Forelimb muscle (tissue), 1 donor: ENCODE data around the gene PARN. TPM values are rescaled to one million over a fixed set of nuclear protein-coding genes. Genes with fewer than 3 reads are reported as not detected.
"Not testable (repeated sequence)": the region's sequence is repeated elsewhere in the genome, so short reads cannot be mapped to it uniquely, and the experiment has no call there.

ENCODE experiments used
- DNase-seq: peaks from one replicate; pipeline ENCODE4 v3.0.0-alpha.2; 2013; ENCODE audit warnings: low read depth
- polyA plus RNA-seq: library from polyadenylated mRNA; unstranded; fragments of 120-200 nt; gene quantifications from one replicate; pipeline ENCODE4 v1.2.1, GENCODE V29; 2013; ENCODE audit not compliant: insufficient read length

Gene PARN
- polyA plus RNA-seq, 1 donor, result 15.1 TPM

DNA sequence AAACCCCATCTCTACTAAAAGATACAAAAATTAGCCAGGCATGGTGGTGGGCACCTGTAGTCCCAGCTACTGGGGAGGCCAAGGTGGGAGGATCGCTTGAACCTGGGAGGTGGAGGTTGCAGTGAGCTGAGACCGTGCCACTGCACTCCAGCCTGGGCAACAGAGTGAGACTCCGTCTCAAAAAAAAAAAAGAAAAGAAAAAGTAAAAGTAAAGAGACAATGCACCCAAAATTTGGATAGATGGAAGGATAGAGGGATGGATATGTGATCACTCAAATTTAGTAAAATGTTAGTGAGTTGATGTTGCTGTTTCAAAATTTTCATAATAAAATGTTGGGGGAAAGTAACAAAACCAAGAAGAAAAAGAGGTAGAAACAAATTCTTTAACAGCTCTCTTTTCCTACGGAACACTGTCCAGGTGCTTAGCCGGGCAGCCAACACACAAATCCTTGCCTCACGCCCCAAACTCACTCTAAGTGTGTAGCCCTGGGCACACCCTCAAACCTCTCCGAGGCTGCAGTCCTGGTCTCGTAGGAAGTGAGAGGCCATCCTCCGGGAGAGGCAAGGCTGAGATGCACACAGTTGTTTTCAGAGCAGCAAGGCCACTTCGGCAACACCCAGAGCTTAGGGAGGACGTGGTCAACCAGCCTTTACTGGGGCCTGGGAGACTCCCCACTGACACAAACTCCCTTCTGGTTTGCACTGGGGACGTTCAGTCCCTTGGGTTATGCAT lies 228.9 kb downstream of the PARN start:
- not testable (repeated sequence) for DNase-seq

DNA sequence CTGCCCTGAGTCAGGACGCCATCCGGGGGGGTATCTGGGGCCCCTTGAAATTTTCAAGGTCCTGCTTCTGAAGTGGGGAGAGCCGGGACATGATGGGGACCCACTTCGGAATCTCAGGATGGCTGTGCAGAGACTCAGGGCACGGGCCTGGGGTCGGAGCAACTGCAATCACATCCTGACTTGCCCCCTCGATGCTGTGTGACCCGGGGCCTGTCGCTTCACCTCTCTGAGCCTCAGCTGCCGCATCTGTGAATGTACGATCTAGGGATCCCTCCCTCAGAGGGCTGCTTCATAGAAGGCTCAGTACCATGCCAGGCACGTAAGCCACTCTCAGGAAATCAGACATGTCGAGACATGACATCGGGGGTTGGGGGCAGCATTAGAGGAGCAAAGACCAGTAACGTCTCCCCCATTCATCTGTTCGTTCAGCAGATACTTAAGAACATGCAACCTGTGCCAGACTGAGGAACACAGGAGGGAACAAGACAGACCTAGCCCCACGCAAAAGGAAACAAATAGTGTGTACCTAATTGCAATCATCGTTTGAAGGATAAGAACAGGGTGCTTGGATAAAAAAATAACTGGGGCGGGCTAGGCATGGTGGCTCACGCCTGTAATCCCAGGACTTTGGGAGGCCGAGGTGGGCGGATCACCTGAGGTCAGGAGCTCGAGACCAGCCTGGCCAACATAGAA lies 229.6 kb downstream of the PARN start:
- DNase-seq, result no peak

DNA sequence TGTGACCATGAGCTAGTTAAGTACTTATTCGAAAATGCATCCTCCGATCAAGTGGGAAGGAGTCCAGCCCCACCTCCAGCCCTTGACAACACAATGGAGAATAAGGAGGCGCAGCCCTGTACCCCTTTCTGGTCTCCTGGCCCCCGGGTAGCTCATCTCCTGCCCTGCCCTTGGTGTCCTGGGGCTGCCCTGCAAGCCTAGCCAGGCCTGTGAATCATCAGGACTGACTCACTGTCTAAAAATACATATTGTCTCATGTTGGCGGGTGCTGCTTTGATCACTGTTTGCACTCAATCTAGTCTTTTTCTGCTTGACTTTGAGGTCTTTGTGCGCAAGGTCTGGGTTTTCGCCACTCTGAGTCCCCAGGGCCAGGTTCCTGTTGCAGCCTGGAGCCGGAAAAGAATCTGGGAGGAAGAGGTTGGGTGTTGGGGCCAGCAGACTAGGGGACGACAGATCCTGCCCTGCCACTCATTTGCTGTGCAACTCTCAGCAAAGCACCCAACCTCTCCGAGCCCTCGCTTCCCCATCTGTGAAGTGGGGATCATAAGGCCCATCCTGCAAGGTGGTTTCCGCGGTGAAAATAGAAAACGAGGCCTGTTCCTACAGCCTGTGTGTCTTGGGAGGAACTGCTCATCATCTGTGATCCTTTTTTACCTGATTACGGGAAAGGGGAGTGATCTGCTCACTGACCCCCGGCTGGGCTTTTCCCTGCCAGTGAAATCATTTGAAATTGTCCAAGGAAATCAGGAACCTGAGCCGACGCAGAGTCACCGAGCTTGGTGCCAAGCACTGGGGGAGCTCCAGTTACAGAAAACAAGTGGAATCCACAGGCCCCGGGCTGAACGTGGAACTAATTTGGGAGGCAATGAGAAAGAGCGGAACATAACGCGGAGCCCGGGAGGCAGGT lies 230.4 kb downstream of the PARN start:
- DNase-seq, result no peak

DNA sequence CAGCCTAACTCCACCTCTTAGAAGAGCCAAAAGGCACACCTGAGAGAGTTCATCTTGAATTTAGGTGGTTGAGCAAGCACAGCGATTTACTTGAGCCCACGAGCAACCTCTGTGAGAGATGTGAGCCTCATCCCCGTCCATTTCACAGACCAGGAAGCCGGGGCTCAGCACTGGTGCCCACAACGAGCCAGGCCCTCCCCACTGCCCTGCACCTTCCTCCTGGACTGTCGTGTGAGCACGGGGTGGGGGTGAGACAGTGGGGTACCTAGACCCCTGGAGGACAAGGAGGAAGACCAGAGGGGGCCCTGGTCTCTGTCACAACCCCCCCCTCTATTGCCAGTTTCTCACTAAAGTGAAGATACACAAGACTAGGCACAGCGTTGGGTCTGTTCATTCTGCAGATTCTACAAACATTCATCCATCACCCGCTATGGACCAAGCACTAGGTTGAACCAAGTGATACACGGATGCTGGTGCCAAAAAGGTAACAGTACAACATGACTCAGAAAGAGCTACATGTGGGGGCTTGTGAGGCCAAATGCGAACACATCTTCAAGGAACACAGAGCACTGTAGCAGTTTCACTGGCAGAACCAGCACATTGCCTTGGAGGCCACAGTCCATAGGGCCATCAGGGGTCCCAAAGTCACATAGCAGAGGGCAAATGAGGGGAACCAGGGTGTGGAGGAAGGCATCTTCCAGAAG lies 231.9 kb downstream of the PARN start:
- DNase-seq, result no peak

DNA sequence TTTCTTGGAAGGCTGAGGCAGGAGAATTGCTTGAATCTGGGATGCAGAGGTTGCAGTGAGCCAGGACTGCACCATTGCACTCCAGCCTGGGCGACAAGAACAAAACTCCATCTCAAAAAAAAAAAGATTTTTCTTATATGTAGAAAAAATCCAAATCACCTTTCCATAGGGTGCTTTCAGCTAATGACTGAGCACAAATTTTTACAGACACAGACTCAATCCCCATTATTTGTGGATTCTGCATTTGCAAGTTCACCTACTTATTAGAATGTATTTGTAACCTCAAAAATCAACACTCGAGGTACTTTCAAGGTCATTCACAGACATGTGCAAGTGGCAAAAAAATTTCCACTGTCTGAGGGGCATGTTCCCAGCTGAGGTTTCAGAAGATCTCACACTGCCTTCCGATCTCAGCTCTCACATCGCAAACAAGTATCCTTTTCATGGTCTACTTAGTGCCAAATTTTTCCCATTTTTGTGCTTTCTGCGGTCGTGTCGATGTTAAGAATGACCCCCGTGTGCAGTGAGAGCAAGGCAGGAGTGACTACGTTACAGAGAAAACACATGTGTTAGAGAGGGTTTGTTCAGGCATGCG lies 234.3 kb downstream of the PARN start:
- DNase-seq, result not testable (repeated sequence)

DNA sequence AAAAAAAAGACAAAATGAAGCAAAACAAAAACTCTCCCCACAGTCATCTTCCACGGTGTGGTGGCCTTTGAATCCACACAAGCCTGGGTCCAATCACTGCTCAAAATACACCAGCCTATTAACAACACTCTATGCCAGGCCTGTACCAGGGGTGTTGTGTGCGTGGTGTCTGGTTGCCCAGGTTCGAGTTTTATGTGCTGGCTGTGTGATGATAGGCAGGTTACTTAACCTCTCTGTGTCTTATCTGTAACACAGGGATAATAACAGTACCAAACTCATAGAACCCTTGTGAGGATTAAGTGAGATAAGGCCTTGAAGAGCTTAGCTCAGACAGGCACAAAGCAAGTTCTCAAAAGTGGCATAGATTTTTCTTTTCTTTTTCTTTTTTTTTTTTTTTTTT lies 235.2 kb downstream of the PARN start:
- DNase-seq, result no peak

DNA sequence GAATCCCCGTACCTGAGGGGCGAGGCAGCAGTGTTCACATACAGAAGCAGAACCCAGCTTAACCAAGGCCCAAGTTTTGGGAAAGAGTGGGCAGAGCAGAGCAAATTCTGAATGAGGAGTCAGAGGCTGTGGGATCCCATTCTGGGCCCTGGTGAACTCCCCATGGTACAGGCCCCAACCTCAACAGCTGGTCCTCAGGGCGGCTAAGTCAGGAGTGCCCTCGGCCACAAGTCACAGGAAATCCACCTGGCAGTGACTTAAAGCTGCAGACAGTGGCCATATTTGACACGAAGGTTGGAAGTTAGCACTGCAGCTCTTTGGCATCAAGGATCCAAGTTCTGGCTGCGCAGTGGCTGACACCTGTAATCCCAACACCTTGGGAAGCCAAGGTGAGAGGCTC lies 237.1 kb downstream of the PARN start:
- DNase-seq, result no peak

DNA sequence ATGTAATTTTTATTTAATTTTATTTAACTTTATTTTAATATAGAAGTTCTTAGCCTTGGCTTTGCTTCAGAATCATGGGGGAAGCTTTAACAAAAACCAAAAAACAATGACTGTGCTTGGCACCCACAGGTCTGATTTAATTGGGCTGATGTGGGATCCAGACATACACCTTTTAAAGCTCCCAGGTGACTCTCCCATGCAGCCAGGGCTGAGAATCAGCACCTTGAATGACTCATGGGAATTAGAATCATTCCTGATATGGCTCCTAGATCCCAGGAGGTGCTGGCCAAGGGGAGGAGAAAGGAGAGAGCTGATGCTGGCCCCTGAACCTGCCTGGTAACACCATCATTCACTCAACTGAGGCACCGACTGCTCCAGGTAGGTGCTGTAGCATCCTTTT lies 240.7 kb downstream of the PARN start:
- no peak for DNase-seq

DNA sequence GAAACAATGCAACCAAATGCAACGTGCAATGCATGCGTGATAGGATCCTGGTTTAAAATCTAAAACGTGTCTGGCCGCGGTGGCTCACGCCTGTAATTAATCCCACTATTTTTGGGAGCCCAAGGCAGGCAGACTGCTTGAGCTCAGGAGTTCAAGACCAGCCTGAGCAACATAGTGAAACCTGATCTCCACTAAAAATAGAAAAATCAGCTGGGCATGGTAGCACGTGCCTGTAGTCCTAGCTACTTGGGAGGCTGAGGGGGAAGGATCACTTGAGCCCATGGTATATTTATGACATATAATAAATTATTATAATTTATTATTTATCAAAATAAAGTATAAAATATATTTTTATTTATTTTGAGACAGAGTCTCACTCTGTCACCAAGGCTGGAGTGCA lies 241.8 kb downstream of the PARN start:
- DNase-seq, result no peak

DNA sequence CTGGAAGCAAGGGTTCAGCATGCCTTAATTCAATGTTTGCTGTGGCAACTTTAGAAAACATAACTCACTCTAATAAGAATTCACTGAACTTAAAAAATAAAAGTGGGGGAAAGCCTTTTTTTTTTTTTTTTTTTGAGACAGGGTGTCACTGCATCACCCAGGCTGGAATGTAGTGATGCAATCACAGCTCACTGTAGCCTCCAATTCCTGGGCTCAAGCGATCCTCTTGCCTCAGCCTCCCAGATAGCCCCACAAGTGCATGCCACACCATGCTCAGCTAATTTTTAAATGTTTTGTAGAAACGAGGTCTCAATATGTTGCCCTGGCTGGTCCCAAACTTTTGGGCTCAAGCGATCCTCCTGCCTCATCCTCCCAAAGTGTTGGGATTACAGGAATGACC lies 243.9 kb downstream of the PARN start:
- DNase-seq, result no peak

Other genes with a start within 250 kb of the PARN start
- 51.8 TPM for gene BFAR, start 2.7 kb upstream of the PARN start, polyA plus RNA-seq
- 0.47 TPM for gene PLA2G10, start 64.0 kb upstream of the PARN start, polyA plus RNA-seq
- 15.6 TPM for gene NPIPA3, start 73.2 kb upstream of the PARN start, polyA plus RNA-seq
- 1.7 TPM for gene NPIPA2, start 112.3 kb upstream of the PARN start, polyA plus RNA-seq
- gene NOMO1, start 203.5 kb upstream of the PARN start, polyA plus RNA-seq, result 50.5 TPM